Measurements from ENCODE around the gene CPVL.

CPVL gene

GRCh38 chr7:28958235-28958979, 187.9 kb downstream of the CPVL start, which contains the start of gene TRIL:
Gene TRIL (minus strand): TSS chr7:28958330. CDS start chr7:28958046, 284 bp downstream.
- peak; percentile 43 for DNase-seq (ENCODE audit: low read depth)
- H3K4me3 ChIP-seq (ENCODE audit: low read depth, low read length): peak within 1 kb of the TSS; percentile 55

GRCh38 chr7:28957751-28958234, 188.5 kb downstream of the CPVL start:
- peak overlapping the region; percentile 55 for H3K4me3 ChIP-seq (ENCODE audit: low read depth, low read length)

GRCh38 chr7:28957064-28957750, 189.1 kb downstream of the CPVL start:
- H3K4me3 ChIP-seq (ENCODE audit: low read depth, low read length): peak overlapping the region; percentile 55
- no peak for DNase-seq (ENCODE audit: low read depth)

More at GRCh38 chr7:28957751-28958234, 188.5 kb downstream of the CPVL start:
- no peak for DNase-seq (ENCODE audit: low read depth)

- DNase-seq (ENCODE audit: low read depth): no peak
- H3K4me3 ChIP-seq (ENCODE audit: low read depth, low read length): peak overlapping the region; percentile 37
Measured at GRCh38 chr7:28956608-28957063, 189.7 kb downstream of the CPVL start.

GRCh38 chr7:28955718-28956607, 190.4 kb downstream of the CPVL start:
- DNase-seq (ENCODE audit: low read depth): no peak
- peak overlapping the region; percentile 37 for H3K4me3 ChIP-seq (ENCODE audit: low read depth, low read length)

GRCh38 chr7:28955356-28955717, 191.0 kb downstream of the CPVL start:
- no peak for DNase-seq (ENCODE audit: low read depth)
- no peak overlapping the region for H3K4me3 ChIP-seq (ENCODE audit: low read depth, low read length)

GRCh38 chr7:28954946-28955345, 191.4 kb downstream of the CPVL start:
- DNase-seq (ENCODE audit: low read depth): no peak
- no peak overlapping the region for H3K4me3 ChIP-seq (ENCODE audit: low read depth, low read length)

- DNase-seq (ENCODE audit: low read depth): no peak
- no peak overlapping the region for H3K4me3 ChIP-seq (ENCODE audit: low read depth, low read length)
Measured at GRCh38 chr7:28954471-28954870, 191.9 kb downstream of the CPVL start.

- no peak overlapping the region for H3K4me3 ChIP-seq (ENCODE audit: low read depth, low read length)
- peak; percentile 49 for DNase-seq (ENCODE audit: low read depth)
Measured at GRCh38 chr7:28953633-28954032, 192.7 kb downstream of the CPVL start.

Data from skeletal muscle cell (primary cell).